Neuronal stem cell (in vitro differentiated cells): ENCODE measurements around the gene TTBK1.

ENCODE experiments used
- DNase-seq: peaks from one replicate; pipeline ENCODE4 v3.0.0-alpha.2; 2013; ENCODE audit warnings: low spot score
- H2AFZ ChIP-seq: one replicate; pipeline ENCODE4 v1.6.1; 2013; ENCODE audit warnings: mild to moderate bottlenecking, low read length, inconsistent platforms
- H2AK5ac ChIP-seq: 2 replicates; pipeline ENCODE4 v1.6.1; 2013; ENCODE audit warnings: low read depth, mild to moderate bottlenecking, inconsistent platforms, low read length, moderate library complexity, mixed read lengths
- H2BK120ac ChIP-seq: 2 replicates; pipeline ENCODE4 v1.6.1; 2013; ENCODE audit warnings: low read depth, mild to moderate bottlenecking, inconsistent platforms, low read length, moderate library complexity, mixed read lengths
- H2BK12ac ChIP-seq: one replicate; pipeline ENCODE4 v1.6.1; 2013; ENCODE audit warnings: low read length, inconsistent platforms
- H2BK15ac ChIP-seq: 2 replicates; pipeline ENCODE4 v1.6.1; 2013; ENCODE audit warnings: mild to moderate bottlenecking, low read length, inconsistent platforms, mixed read lengths
- H2BK5ac ChIP-seq: one replicate; pipeline ENCODE4 v1.6.1; 2013; ENCODE audit warnings: inconsistent platforms, mild to moderate bottlenecking, low read length, moderate library complexity
- H3K14ac ChIP-seq: one replicate; pipeline ENCODE4 v1.6.1; 2013; ENCODE audit warnings: low read length, inconsistent platforms
- H3K18ac ChIP-seq: 2 replicates; pipeline ENCODE4 v1.6.1; 2013; ENCODE audit warnings: low read length, inconsistent platforms
- H3K23ac ChIP-seq: 2 replicates; pipeline ENCODE4 v1.6.1; 2013; ENCODE audit warnings: low read depth, mild to moderate bottlenecking, mixed read lengths, low read length, inconsistent platforms; ENCODE audit not compliant: poor library complexity
- H3K27ac ChIP-seq: replicated peaks from 3 replicates; pipeline ENCODE4 v1.5.1; 2013; ENCODE audit warnings: low read length, inconsistent platforms
- H3K27me3 ChIP-seq, 3 experiments: 2 replicates each; pipeline ENCODE4 v1.6.1; 2013; ENCODE audit warnings: low read length in 3 of 3, mild to moderate bottlenecking in 2 of 3, inconsistent platforms in 1 of 3, low read depth in 1 of 3, mixed read lengths in 1 of 3, moderate library complexity in 1 of 3; ENCODE audit not compliant: control insufficient read depth in 3 of 3, insufficient read depth in 3 of 3
- H3K36me3 ChIP-seq, 2 donors: replicated peaks in 1 of 2; 2 replicates each; pipeline ENCODE4 v1.6.1; 2013; ENCODE audit warnings: low read length in 2 of 2; ENCODE audit not compliant: control insufficient read depth in 2 of 2, insufficient read depth in 2 of 2
- H3K4ac ChIP-seq: 2 replicates; pipeline ENCODE4 v1.6.1; 2013; ENCODE audit warnings: inconsistent platforms, mild to moderate bottlenecking, low read length, moderate library complexity
- H3K4me1 ChIP-seq, 2 donors: 1 replicate in 1 of 2; 2 replicates in 1 of 2; pipeline ENCODE4 v1.6.1; 2013; ENCODE audit warnings: low read length in 2 of 2, low read depth in 1 of 2; ENCODE audit not compliant: control insufficient read depth in 2 of 2, insufficient read depth in 1 of 2
- H3K4me2 ChIP-seq: one replicate; pipeline ENCODE4 v1.6.1; 2013; ENCODE audit warnings: mild to moderate bottlenecking, low read length, inconsistent platforms; ENCODE audit not compliant: insufficient read depth, poor library complexity, severe bottlenecking
- H3K4me3 ChIP-seq, 2 donors: 2 replicates each; pipeline ENCODE4 v1.5.1; 2013; ENCODE audit warnings: low read length in 2 of 2, mild to moderate bottlenecking in 2 of 2, inconsistent platforms in 1 of 2, moderate library complexity in 1 of 2
- H3K79me1 ChIP-seq: one replicate; pipeline ENCODE4 v1.6.1; 2013; ENCODE audit warnings: low read depth, mild to moderate bottlenecking, inconsistent platforms, low read length, moderate library complexity
- H3K9ac ChIP-seq: one replicate; pipeline ENCODE4 v1.6.1; 2013; ENCODE audit warnings: mild to moderate bottlenecking, low read depth, low read length, inconsistent platforms; ENCODE audit not compliant: poor library complexity
- H3K9me3 ChIP-seq, 2 donors: replicated peaks in 1 of 2; 2 replicates each; pipeline versions ENCODE3 to v1.6.1; 2013; ENCODE audit warnings: low read length in 2 of 2, mild to moderate bottlenecking in 2 of 2, inconsistent platforms in 1 of 2, low read depth in 1 of 2, mixed read lengths in 1 of 2, moderate library complexity in 1 of 2; ENCODE audit not compliant: control insufficient read depth in 2 of 2, insufficient read depth in 1 of 2
- H4K8ac ChIP-seq: one replicate; pipeline ENCODE4 v1.6.1; 2013; ENCODE audit warnings: low read depth, mild to moderate bottlenecking, inconsistent platforms, low read length, moderate library complexity
- H4K91ac ChIP-seq: one replicate; pipeline ENCODE4 v1.6.1; 2013; ENCODE audit warnings: low read length, low read depth, mild to moderate bottlenecking, inconsistent platforms; ENCODE audit not compliant: poor library complexity
- WGBS, 2 donors: extraction: QIAGEN DNeasy Blood & Tissue Kit; methylation state at CpG; one replicate each; pipeline ENCODE4 v1.1.7; 2013; ENCODE audit warnings: missing lambda C conversion rate in 2 of 2, mixed read lengths in 1 of 2; ENCODE audit not compliant: insufficient read length in 2 of 2, insufficient replicate concordance in 1 of 2; ENCODE audit errors: extremely low coverage in 2 of 2; 5-methylcytosine and 5-hydroxymethylcytosine counted together

The TTBK1 gene

DNA sequence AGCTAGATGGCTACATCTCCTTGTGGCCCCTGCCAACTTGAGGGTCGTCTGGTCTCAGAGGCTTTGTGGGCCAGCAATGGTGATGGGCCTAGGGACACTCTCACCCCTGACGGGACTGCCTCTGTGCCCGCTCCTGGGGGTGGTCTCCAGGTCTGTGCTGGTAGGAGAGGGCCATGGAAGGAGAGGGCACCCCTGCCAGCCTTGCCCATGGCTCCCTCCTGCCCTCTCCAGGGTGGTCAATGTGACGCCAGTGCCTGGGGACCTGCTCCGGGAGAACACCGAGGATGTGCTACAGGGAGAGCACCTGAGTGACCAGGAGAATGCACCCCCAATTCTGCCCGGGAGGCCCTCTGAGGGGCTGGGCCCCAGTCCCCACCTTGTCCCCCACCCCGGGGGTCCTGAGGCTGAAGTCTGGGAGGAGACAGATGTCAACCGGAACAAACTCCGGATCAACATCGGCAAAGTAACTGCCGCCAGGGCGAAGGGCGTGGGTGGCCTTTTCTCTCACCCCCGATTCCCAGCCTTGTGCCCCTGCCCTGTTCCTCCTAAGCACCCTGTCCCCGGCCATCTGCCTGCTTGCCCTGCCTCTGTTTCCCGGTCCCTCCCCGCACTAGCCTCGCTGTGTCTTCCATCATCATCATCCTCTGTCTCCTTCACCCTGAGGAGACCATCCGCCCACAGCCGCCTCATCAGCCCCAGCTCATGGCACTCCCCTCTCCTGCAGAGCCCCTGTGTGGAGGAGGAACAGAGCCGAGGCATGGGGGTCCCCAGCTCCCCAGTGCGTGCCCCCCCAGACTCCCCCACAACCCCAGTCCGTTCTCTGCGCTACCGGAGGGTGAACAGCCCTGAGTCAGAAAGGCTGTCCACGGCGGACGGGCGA, 15.8 kb downstream of the TTBK1 start:
- peak overlapping the region; percentile 45 for H3K23ac ChIP-seq
- WGBS, 2 donors, result no CpG with 5 or more reads among the region's 30 CpGs
- H3K36me3 ChIP-seq, result peaks cover 4 to 13% of the 10 kb centered on the region in 2 donors
- no peak overlapping the region for H3K4ac ChIP-seq
- no peak for DNase-seq
- no peak overlapping the region for H3K27ac ChIP-seq
- H3K18ac ChIP-seq, result no peak overlapping the region
- H3K79me1 ChIP-seq, result no peaks in the 10 kb centered on the region
- no peak overlapping the region for H3K9ac ChIP-seq
- no peaks in the 10 kb centered on the region for H3K9me3 ChIP-seq
- no peak overlapping the region for H3K14ac ChIP-seq
- H4K91ac ChIP-seq, result no peak overlapping the region
- peak overlapping the region; percentile 26 for H2BK15ac ChIP-seq
- H4K8ac ChIP-seq, result no peak overlapping the region
- no peak overlapping the region for H2BK12ac ChIP-seq
- no peak overlapping the region for H2BK5ac ChIP-seq
- no peak overlapping the region for H2BK120ac ChIP-seq
- H3K4me2 ChIP-seq, result no peak overlapping the region
- H2AFZ ChIP-seq, result no peak overlapping the region
- no peaks in the 10 kb centered on the region for H3K27me3 ChIP-seq
- no peak overlapping the region for H3K4me3 ChIP-seq
- H3K4me1 ChIP-seq, result peaks cover 0 to 3% of the 10 kb centered on the region in 2 donors
- no peak overlapping the region for H2AK5ac ChIP-seq

DNA sequence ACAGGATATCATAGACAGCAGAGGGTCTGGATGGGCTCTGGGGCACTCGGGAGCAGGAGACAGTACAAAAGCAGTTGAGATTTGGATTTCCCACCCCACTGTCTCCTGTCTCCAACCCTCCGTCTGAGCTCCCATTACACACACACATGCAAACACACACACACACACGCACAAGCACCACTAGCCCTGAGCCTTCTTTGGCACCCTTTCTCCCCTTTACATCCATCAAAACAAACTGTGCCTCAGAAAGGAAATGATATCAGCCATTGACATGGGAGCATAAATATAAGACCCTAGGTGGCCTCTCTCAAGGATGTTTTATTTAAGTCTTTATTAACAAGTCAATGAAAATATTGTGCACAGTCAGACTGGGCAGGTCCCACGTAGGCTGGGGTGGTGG, 17.5 kb downstream of the TTBK1 start:
- Histone ChIP-seq H2BK120ac (no peak overlapping the region), H3K4me2 (no peak overlapping the region), H3K27me3 (no peaks in the 10 kb centered on the region), H3K4me3 (no peak overlapping the region), H3K9ac (no peak overlapping the region), H3K79me1 (no peaks in the 10 kb centered on the region), H3K14ac (no peak overlapping the region), H4K91ac (no peak overlapping the region), H4K8ac (no peak overlapping the region), H2AK5ac (no peak overlapping the region), H3K23ac (no peak overlapping the region), H3K27ac (no peak overlapping the region), H3K36me3 (peaks cover 4 to 9% of the 10 kb centered on the region in 2 donors), H2BK12ac (no peak overlapping the region), H2AFZ (no peak overlapping the region), H3K4me1 (peaks cover 0 to 3% of the 10 kb centered on the region in 2 donors), H3K18ac (no peak overlapping the region), H2BK15ac (no peak overlapping the region), H2BK5ac (no peak overlapping the region), H3K4ac (no peak overlapping the region), H3K9me3 (no peaks in the 10 kb centered on the region)
- no CpG with 5 or more reads among the region's 4 CpGs for WGBS, 2 donors
- DNase-seq, result no peak

DNA sequence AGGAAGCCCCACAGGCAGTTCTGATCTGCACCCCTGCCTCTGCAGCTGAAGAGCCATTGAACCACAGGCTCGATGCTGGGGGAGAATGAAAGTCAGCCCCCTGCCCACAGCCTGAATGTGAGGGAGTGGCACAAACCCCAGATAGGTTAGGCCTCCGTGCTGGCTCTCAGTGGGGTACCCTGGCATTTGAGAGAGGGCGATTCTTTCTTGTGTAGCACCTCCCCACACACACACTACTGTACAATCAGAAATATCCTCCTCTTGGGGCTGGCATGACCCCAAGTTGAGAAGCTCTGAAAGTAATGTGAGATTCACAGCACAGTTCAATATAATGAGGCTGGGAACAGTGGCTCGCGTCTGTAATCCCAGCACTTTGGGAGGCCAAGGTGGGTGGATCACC, 17.9 kb downstream of the TTBK1 start:
- Histone ChIP-seq H2BK15ac (no peak overlapping the region), H3K79me1 (no peaks in the 10 kb centered on the region), H2BK12ac (no peak overlapping the region), H3K9ac (no peak overlapping the region), H2AFZ (no peak overlapping the region), H3K18ac (no peak overlapping the region), H4K91ac (no peak overlapping the region), H3K4me3 (no peak overlapping the region), H4K8ac (no peak overlapping the region), H3K4ac (no peak overlapping the region), H3K27ac (no peak overlapping the region), H3K14ac (no peak overlapping the region), H3K27me3 (no peaks in the 10 kb centered on the region), H3K4me2 (no peak overlapping the region), H2BK5ac (no peak overlapping the region), H3K36me3 (peaks cover 4 to 8% of the 10 kb centered on the region in 2 donors), H3K23ac (no peak overlapping the region), H2AK5ac (no peak overlapping the region), H2BK120ac (no peak overlapping the region), H3K4me1 (peaks cover 0 to 3% of the 10 kb centered on the region in 2 donors), H3K9me3 (no peaks in the 10 kb centered on the region)
- DNase-seq, result no peak
- no CpG with 5 or more reads among the region's 5 CpGs for WGBS, 2 donors

DNA sequence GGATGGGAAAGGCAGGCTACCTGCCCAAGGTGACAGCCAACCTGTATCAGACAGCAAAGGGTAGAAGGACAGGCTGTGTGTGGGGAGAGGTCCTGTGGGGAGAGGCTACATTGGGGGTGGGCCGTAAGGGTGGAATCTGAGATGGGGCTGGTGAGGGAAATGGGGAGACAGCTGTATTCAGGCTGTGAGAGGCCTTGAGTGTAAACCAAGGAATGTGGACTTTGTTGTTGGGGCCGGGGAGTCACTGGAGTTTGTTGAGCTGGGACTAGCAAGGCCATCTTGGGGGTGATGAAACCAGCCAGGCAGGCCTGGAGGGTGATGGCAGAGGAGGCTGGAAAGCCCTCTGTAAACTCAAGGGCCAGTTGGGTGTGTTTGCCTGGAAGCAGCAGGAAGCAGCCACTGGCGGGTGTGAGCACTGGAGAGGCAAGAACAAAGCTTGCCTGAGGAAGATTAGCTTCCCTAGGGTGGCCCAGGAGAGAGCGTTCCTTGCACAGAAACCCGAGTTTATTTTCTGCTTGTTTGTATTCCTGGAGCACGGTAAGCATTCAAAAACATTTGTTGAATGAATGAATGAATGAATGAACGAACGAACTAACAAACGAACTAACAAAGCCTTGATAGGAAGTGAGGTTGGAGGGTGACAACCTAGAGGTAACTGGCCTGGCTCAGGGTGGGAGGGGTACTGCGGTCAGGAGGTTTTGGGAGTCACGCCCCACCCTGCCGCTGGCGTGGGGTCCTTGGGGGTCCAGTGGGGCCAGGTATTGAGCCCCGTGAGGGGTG, 18.9 kb downstream of the TTBK1 start:
- H3K18ac ChIP-seq, result no peak overlapping the region

More for the DNA sequence above, 18.9 kb downstream of the TTBK1 start:
- Histone ChIP-seq H3K27me3 (no peaks in the 10 kb centered on the region), H3K4me2 (no peak overlapping the region), H2BK120ac (no peak overlapping the region), H3K36me3 (peaks cover 3 to 4% of the 10 kb centered on the region in 2 donors), H3K79me1 (no peaks in the 10 kb centered on the region), H3K14ac (peak overlapping the region; percentile 59), H4K91ac (no peak overlapping the region), H3K27ac (no peak overlapping the region), H2BK12ac (peak overlapping the region; percentile 34), H3K4ac (no peak overlapping the region), H3K23ac (no peak overlapping the region), H4K8ac (no peak overlapping the region), H2BK15ac (no peak overlapping the region), H3K4me1 (peaks cover under 1 to 3% of the 10 kb centered on the region in 2 donors), H2BK5ac (no peak overlapping the region), H2AK5ac (no peak overlapping the region), H3K9ac (peak overlapping the region; percentile 78), H3K9me3 (no peaks in the 10 kb centered on the region), H3K4me3 (no peak overlapping the region), H2AFZ (no peak overlapping the region)
- no peak for DNase-seq
- no CpG with 5 or more reads among the region's 14 CpGs for WGBS, 2 donors
